ENCODE measurements around the gene SBNO1.
"Not testable (repeated sequence)": the region's sequence is repeated elsewhere in the genome, so short reads cannot be mapped to it uniquely, and the experiment has no call there.

SBNO1 gene

GRCh38 chr12:123248996-123249741 lies 115.5 kb downstream of the SBNO1 start:
- not testable (repeated sequence) for DNase-seq (ENCODE audit: low read depth in 2 of 2)

GRCh38 chr12:123248129-123248528 lies 116.5 kb downstream of the SBNO1 start:
- not testable (repeated sequence) for DNase-seq (ENCODE audit: low read depth in 2 of 2)

GRCh38 chr12:123245678-123246077 lies 119.0 kb downstream of the SBNO1 start:
- DNase-seq (ENCODE audit: low read depth in 2 of 2): no peak

- no peak for DNase-seq (ENCODE audit: low read depth in 2 of 2)
Observed at GRCh38 chr12:123243671-123244262, 120.9 kb downstream of the SBNO1 start.

GRCh38 chr12:123242116-123242904 lies 122.3 kb downstream of the SBNO1 start:
- DNase-seq (ENCODE audit: low read depth in 2 of 2): no peak
